Gastrocnemius medialis (tissue), 4 donors: ENCODE results near the gene HAUS7.

Experiments used
- CTCF ChIP-seq, 5 experiments: fragments of 450-650 bp in 3 of 5; fragments of 200-600 bp in 2 of 5; sonication (generic) in 2 of 5; IDR thresholded peaks in 4 of 5; conservative IDR thresholded peaks in 1 of 5; 1 replicate in 4 of 5; 2 replicates in 1 of 5; pipeline ENCODE4 v1.5.1; 2016 to 2019; ENCODE audit warnings: antibody characterized with exemption in 5 of 5, mild to moderate bottlenecking in 3 of 5, moderate library complexity in 3 of 5
- POLR2A ChIP-seq, 2 donors: fragments of 450-650 bp; IDR thresholded peaks; one replicate each; pipeline ENCODE4 v1.6.1; 2017; ENCODE audit warnings: antibody characterized with exemption in 2 of 2, mild to moderate bottlenecking in 2 of 2, moderate library complexity in 2 of 2

- TF ChIP-seq CTCF (IDR thresholded peaks at IDR 0.05 in 4 of 5, conservative IDR thresholded peaks at IDR 0.05 in 1 of 5) (no peak), POLR2A (IDR thresholded peaks at IDR 0.05) (no peak)
Observed at GRCh38 chrX:153448556-153449367, 21.6 kb downstream of the HAUS7 start.
